Pulmonary artery endothelial cell (primary cell): ENCODE data around the gene TRIM16. TPM values are rescaled to one million over a fixed set of nuclear protein-coding genes. Genes with fewer than 3 reads are reported as not detected.
"Not testable (repeated sequence)": the region's sequence is repeated elsewhere in the genome, so short reads cannot be mapped to it uniquely, and the experiment has no call there.

Experiments used
- DNase-seq: peaks from one replicate; pipeline ENCODE4 v3.0.0-alpha.2; 2011; ENCODE audit warnings: low read depth, low spot score
- total RNA-seq: library from RNA; depleted of rRNA; stranded (reverse); fragments of >200 nt; gene quantifications from 2 replicates; pipeline ENCODE4 v1.2.3, GENCODE V29; 2014

TRIM16 gene
- total RNA-seq, 1 donor from 2014 or later = 60.5 TPM

GRCh38 chr17:15619331-15620058, 64.6 kb downstream of the TRIM16 start, which contains the start of gene FBXW10B:
Gene FBXW10B, minus strand, starts transcription at chr17:15619704. Its CDS starts 192 bp downstream, at chr17:15619512.
- DNase-seq = not testable (repeated sequence)

- not testable (repeated sequence) for DNase-seq
Observed at GRCh38 chr17:15616828-15617227, 67.3 kb downstream of the TRIM16 start.

DNA sequence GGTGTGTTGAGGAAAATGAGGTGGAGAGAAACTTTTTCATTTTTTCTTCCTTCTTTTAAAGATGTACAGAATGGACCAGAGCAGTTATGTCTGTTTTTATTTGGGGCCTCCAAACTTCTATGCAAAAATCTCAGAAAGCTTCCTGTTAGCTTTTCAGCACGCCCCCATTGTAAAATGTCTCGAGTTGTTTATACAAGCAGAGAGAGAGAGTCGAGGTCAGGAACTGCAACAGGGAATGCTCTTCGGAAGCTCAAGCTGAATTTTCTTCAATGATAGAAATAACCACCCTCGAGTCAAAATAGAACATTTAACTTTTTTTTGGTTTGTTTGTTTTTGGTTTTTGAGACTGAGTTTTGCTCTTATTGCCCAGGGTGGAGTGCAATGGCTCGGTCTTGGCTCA, 68.3 kb downstream of the TRIM16 start:
- DNase-seq = not testable (repeated sequence)

GRCh38 chr17:15613111-15613510, 71.0 kb downstream of the TRIM16 start:
- DNase-seq = not testable (repeated sequence)

DNA sequence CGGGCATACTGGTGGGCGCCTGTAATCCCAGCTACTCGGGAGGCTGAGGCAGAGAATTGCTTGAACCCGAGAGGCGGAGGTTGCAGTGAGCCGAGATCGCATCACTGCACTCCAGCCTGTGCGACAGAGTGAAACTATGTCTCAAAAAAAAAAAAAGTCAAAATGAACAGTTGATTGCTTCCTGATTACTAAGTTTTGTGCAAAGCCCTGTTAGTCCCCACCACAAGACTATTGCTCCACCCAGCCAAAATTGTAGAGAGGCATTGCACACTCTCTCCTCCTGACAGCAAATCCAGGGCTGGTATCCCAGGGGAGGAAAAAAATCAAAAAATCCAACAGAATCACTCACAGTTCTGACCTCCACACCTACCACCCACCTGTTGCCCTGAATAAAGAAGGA, 91.2 kb downstream of the TRIM16 start:
- not testable (repeated sequence) for DNase-seq

DNA sequence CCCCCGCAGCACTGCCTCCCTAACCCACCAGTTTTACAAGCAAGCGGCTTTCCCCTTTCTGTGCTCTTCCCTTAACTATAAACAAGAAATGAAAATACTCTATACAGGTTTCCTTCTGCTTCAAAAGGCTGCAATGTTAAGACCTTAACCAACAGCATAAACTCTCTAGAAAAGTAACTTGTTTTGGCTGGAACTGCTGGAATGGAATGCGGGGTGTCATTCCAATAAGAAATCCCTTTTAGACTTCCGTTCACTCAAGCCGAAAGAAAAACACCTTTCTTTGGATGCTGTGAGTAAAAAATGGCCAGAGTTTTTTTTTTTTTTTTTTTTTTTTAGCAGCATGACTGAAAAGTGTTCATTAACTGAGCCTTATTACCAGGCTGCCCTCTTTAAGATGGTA, 92.1 kb downstream of the TRIM16 start:
- not testable (repeated sequence) for DNase-seq

- not testable (repeated sequence) for DNase-seq
Observed at GRCh38 chr17:15590844-15591243, 93.3 kb downstream of the TRIM16 start.

- DNase-seq = not testable (repeated sequence)
Observed at GRCh38 chr17:15589544-15590536, 94.3 kb downstream of the TRIM16 start.

- DNase-seq = not testable (repeated sequence)
Observed at GRCh38 chr17:15588017-15588416, 96.1 kb downstream of the TRIM16 start.

DNA sequence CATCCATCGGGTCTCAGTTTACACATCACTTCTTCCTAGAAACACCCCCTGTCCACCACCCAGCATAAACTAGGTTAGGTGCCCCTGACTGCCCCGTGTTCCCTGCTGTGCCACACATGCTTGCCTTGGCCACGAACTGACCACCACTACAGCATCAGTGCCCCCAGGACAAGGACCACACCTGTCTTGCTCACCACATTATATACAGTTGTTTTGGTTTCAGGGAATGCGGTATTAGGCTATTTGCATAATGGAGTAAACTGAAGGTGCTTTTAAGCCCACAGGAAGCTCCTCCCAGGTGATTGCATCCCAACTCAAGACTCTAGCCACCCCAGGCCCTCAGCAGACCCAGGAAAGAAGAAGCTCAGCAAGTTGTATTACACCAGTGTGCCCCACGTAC, 100.8 kb downstream of the TRIM16 start:
- DNase-seq = not testable (repeated sequence)

- DNase-seq = not testable (repeated sequence)
Observed at GRCh38 chr17:15581462-15581861, 102.6 kb downstream of the TRIM16 start.

Other genes starting within 250 kb of the TRIM16 start
- gene CDRT4, start 216.7 kb downstream of the TRIM16 start, total RNA-seq = 1.7 and 2.9 TPM in 2 replicates
- gene TVP23C, start 120.8 kb downstream of the TRIM16 start, total RNA-seq = 17.7 and 20.7 TPM in 2 replicates
- 0.21 and 0.59 TPM in 2 replicates for gene FBXW10B, start 64.6 kb downstream of the TRIM16 start, total RNA-seq
- 28.8 and 41.7 TPM in 2 replicates for gene ZNF286A, start 15.4 kb upstream of the TRIM16 start, total RNA-seq
- not detected in 2 replicates for gene TBC1D26, start 48.0 kb upstream of the TRIM16 start, total RNA-seq